OCI-LY1 (cell line): ENCODE measurements around the gene CLASRP.

Source experiments
- H2AFZ ChIP-seq: fragments of 200-600 bp; sonication (generic), shearing (Covaris generic); 2 replicates; pipeline ENCODE4 v1.6.0; 2014; ENCODE audit warnings: antibody characterized with exemption, mild to moderate bottlenecking, low read length
- H3F3A ChIP-seq: fragments of 200-600 bp; sonication (generic), shearing (Covaris generic); 2 replicates; pipeline ENCODE4 v1.6.0; 2014; ENCODE audit warnings: mild to moderate bottlenecking, antibody characterized with exemption, low read length, moderate library complexity; ENCODE audit not compliant: insufficient read depth
- H3K27ac ChIP-seq: fragments of 200-600 bp; sonication (generic); 2 replicates; pipeline ENCODE4 v1.5.1; 2014; ENCODE audit warnings: low read length, mixed run types, mild to moderate bottlenecking, low read depth; ENCODE audit not compliant: poor library complexity, severe bottlenecking
- H3K27me3 ChIP-seq: fragments of 200-600 bp; sonication (generic); 2 replicates; pipeline ENCODE4 v1.6.0; 2014; ENCODE audit warnings: antibody characterized with exemption, mild to moderate bottlenecking, low read length, moderate library complexity; ENCODE audit not compliant: insufficient read depth
- H3K36me3 ChIP-seq: fragments of 200-600 bp; sonication (generic); 2 replicates; pipeline ENCODE4 v1.6.1; 2014; ENCODE audit warnings: mild to moderate bottlenecking, antibody characterized with exemption, low read length, moderate library complexity, mixed read lengths; ENCODE audit not compliant: insufficient read depth
- H3K4me1 ChIP-seq: fragments of 200-600 bp; sonication (generic); 2 replicates; pipeline ENCODE4 v1.5.1; 2014; ENCODE audit warnings: mild to moderate bottlenecking, low read length, moderate library complexity; ENCODE audit not compliant: insufficient read depth, severe bottlenecking
- H3K4me2 ChIP-seq: fragments of 200-600 bp; sonication (generic), shearing (Covaris generic); 2 replicates; pipeline ENCODE4 v1.6.1; 2014; ENCODE audit warnings: low read length
- H3K4me3 ChIP-seq: fragments of 200-600 bp; sonication (generic); 2 replicates; pipeline ENCODE4 v1.5.1; 2014; ENCODE audit warnings: low read length, low read depth, mild to moderate bottlenecking, mixed read lengths; ENCODE audit not compliant: poor library complexity, severe bottlenecking
- H3K79me2 ChIP-seq: fragments of 200-600 bp; shearing (Covaris generic); 2 replicates; pipeline ENCODE4 v1.6.1; 2016; ENCODE audit warnings: mixed run types, low read length, mixed read lengths; ENCODE audit not compliant: insufficient read depth
- H3K9ac ChIP-seq: fragments of 200-600 bp; sonication (generic), shearing (Covaris generic); 2 replicates; pipeline ENCODE4 v1.6.1; 2014; ENCODE audit warnings: mild to moderate bottlenecking, low read length, mixed read lengths
- H3K9me2 ChIP-seq: fragments of 200-600 bp; sonication (generic), shearing (Covaris generic); 2 replicates; pipeline ENCODE4 v1.6.1; 2014; ENCODE audit warnings: low read depth, mild to moderate bottlenecking, low read length, mixed read lengths
- H3K9me3 ChIP-seq: fragments of 200-600 bp; shearing (Covaris generic); 2 replicates; pipeline ENCODE4 v1.6.1; 2014; ENCODE audit warnings: low read length, mixed read lengths
- H4K20me1 ChIP-seq: fragments of 200-600 bp; sonication (generic), shearing (Covaris generic); 2 replicates; pipeline ENCODE4 v1.6.0; 2016; ENCODE audit warnings: mild to moderate bottlenecking, low read length; ENCODE audit not compliant: insufficient read depth
- CTCF ChIP-seq: fragments of 200-600 bp; sonication (generic), shearing (Covaris generic); IDR thresholded peaks from 2 replicates; pipeline ENCODE4 v1.5.1; 2017; ENCODE audit warnings: mild to moderate bottlenecking, antibody characterized with exemption, low read length, moderate library complexity, mixed read lengths
- EZH2 ChIP-seq: fragments of 200-600 bp; sonication (generic), shearing (Covaris generic); IDR thresholded peaks from 2 replicates; pipeline ENCODE4 v1.8.0; 2017; ENCODE audit warnings: borderline replicate concordance, mixed run types, mild to moderate bottlenecking, antibody characterized with exemption, low read length, moderate library complexity, mixed read lengths

CLASRP gene

DNA sequence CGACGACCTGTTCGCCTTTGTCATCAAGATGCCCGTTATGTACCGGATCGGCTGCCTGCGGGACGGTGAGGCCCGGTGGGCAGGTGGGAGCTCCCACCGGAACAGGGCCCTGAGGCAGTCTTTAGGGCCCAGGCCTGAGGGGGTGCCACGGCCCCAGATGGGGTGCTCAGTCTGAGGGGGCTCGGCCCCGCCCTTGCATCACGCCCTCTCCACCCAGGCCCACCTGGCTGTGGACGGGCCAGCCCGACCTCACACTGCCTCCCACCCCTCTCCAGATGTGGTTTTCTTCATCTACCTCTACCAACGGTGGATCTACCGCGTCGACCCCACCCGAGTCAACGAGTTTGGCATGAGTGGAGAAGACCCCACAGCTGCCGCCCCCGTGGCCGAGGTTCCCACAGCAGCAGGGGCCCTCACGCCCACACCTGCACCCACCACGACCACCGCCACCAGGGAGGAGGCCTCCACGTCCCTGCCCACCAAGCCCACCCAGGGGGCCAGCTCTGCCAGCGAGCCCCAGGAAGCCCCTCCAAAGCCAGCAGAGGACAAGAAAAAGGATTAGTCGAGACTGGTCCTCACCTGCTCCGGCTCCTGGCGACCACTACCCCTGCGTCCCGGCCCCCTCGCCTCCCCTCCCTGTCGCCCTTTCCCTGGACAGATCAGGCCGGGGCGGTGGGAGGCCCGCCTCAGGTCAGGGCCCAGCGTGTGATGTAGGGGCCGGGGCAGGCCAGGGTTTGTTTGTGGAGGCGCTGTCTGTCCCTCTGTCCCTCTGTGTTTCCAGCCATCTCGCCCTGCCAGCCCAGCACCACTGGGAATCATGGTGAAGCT lies 46.3 kb upstream of the CLASRP start:
- Histone ChIP-seq H4K20me1 (no peaks in the 10 kb centered on the region), H3K36me3 (peaks cover 38% of the 10 kb centered on the region), H3K9ac (no peak overlapping the region)

GRCh38 chr19:44993526-44993925 lies 45.3 kb upstream of the CLASRP start:
- peaks cover 30% of the 10 kb centered on the region for H3K36me3 ChIP-seq
- peaks cover 47% of the 10 kb centered on the region for H3K4me1 ChIP-seq
- no peak overlapping the region for H3K4me3 ChIP-seq

More for the DNA sequence above, 46.3 kb upstream of the CLASRP start:
- H3K9me3 ChIP-seq: no peaks in the 10 kb centered on the region
- H3K79me2 ChIP-seq: no peaks in the 10 kb centered on the region
- H3K27me3 ChIP-seq: no peaks in the 10 kb centered on the region
- H2AFZ ChIP-seq: no peak overlapping the region
- no peak overlapping the region for H3K4me2 ChIP-seq
- H3K4me1 ChIP-seq: peaks cover 47% of the 10 kb centered on the region
- no peak overlapping the region for H3K27ac ChIP-seq
- no peak for TF ChIP-seq CTCF
- TF ChIP-seq EZH2: no peak
- H3K4me3 ChIP-seq: no peak overlapping the region
- H3F3A ChIP-seq: no peaks in the 10 kb centered on the region
- no peaks in the 10 kb centered on the region for H3K9me2 ChIP-seq

DNA sequence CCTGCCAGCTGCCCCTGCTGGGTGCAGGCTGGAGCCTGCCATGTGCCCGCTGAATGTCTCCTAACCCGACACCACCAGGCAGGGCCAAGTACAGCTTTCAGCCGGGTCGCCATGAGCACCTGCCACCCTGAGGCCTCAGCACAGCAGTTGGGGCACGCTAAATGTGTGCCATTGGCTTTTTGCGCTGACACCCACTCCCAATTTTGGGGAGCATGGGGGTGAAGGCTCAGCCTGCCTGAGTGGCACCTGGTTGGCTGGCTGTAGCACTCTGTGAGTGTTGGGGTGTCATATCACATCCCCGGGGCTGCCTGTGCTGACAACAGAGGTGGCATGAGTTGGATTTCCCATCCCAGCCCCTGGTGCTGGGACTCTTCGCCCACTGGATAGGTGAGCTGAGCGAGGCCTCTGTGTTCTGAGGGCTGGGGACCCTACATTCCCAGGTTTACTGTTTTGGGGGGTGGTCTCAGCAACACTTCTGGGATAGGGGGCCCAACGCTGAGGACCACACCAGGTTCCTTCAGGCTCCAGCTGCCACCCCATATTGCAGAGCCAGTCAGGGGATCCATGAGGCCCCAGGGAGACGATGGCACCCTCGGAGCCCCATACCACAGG lies 44.8 kb upstream of the CLASRP start:
- Histone ChIP-seq H3K27ac (peak overlapping the region; percentile 74), H4K20me1 (no peaks in the 10 kb centered on the region), H3K36me3 (peaks cover 30% of the 10 kb centered on the region), H2AFZ (no peak overlapping the region), H3K4me3 (no peak overlapping the region), H3K9ac (peak overlapping the region; percentile 3; the same call in 1 of the 2 replicates), H3K4me1 (peaks cover 46% of the 10 kb centered on the region), H3K9me3 (no peaks in the 10 kb centered on the region), H3F3A (no peaks in the 10 kb centered on the region), H3K4me2 (no peak overlapping the region), H3K79me2 (no peaks in the 10 kb centered on the region), H3K9me2 (no peaks in the 10 kb centered on the region), H3K27me3 (no peaks in the 10 kb centered on the region)
- TF ChIP-seq CTCF (no peak), EZH2 (no peak)

More at GRCh38 chr19:44993526-44993925, 45.3 kb upstream of the CLASRP start:
- TF ChIP-seq EZH2 (no peak), CTCF (no peak)
- no peaks in the 10 kb centered on the region for H3K9me3 ChIP-seq
- no peaks in the 10 kb centered on the region for H3K79me2 ChIP-seq
- H3K4me2 ChIP-seq: no peak overlapping the region
- H3K27me3 ChIP-seq: no peaks in the 10 kb centered on the region
- H3K9me2 ChIP-seq: no peaks in the 10 kb centered on the region
- no peaks in the 10 kb centered on the region for H4K20me1 ChIP-seq
- peak overlapping the region; percentile 74 for H3K27ac ChIP-seq
- no peak overlapping the region for H3K9ac ChIP-seq
- H2AFZ ChIP-seq: no peak overlapping the region
- no peaks in the 10 kb centered on the region for H3F3A ChIP-seq
